Measurements from ENCODE around the gene LINC01488.

Gene LINC01488

DNA sequence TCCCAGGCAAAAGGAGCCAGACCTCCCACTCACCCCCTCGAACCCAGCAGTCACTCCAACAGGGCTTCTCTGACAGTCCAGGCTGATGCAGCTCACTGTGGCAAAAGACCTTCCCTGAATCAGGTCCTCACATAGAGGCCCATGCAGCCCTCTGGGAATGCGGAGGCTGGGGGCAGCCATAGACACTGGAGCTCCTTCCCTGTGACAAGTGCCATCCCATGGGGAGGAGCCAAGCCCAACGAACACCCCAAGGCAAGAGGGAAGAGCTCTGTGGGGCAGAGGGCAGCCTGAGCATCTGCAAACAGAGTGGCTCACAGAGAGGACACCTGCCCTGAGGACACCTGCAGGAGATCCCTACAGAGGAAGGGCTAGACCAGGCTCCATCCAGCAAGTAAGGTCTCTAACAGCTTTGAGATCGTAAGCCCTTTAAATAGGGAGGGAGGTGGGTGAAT is at the start of gene LINC01488:
LINC01488 (plus strand) TSS at position 271 of the 452 bp plus-strand sequence.
- DNase-seq, result no peak

DNA sequence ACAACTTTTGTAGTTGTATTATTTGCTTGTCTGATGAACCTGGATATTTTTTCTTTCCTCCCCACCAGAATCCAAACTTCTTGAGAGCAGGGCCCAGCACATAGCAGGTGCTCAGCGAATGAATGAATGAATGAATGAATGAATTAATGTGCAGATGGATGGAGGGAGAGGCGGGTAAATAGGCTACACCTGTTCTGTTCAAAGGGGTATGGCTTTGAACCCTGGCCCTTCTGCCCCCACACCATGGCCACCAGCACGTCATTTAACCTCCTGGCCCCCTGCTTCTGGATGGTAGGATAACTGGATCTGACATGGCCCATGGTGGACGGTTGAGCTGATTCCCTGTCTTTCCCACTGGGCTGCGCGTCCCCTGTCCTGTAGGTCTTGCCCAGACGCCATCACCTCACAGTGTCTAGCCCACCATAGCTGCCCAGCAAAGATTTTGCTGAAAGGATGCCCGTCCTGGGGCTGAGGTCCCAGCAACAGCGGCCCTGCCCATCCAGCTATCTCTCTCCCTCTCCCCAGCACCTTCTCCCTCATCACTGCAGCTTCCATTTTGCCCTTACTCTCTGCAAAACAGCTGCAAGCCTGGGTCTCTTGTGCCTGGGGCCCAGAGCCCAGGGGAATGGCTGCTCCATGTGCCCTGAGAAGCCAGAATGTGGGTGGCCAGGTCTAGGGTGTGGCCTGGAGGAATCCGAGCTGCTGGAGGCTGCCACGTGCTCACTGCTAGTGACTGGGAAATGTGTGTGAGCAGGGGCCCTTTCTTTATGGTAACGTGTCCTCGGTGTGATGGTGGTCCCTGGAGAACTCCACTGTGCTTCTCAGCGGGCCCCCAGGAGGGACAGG is 49.3 kb upstream of the LINC01488 start:
- DNase-seq, result no peak

DNA sequence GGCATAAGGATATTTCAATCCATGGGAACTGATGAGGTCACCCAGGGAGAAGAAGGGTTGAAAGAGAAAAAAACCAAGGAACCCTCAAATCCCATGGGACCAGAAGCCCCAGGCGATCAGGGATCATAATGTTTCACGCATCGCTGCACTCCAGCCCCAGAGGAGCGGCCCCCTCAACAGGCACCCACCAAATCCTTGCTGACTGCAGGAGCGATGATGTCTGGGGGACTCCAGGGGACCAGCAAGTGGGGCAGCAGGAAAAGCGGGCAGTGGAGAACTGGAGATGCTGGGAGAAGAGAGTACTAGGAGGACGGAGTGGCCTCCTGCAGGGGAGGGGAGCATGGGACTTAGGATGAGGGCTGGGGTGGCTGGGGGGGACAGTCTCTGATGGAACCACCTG is 47.7 kb upstream of the LINC01488 start:
- no peak for DNase-seq

GRCh38 chr11:69434471-69434931 is 47.0 kb upstream of the LINC01488 start:
- DNase-seq, result no peak

GRCh38 chr11:69435161-69435986 is 46.1 kb upstream of the LINC01488 start:
- no peak for DNase-seq

GRCh38 chr11:69436041-69436982 is 45.2 kb upstream of the LINC01488 start:
- DNase-seq, result no peak

- no peak for DNase-seq
Measured at GRCh38 chr11:69437001-69437875, 44.2 kb upstream of the LINC01488 start.

DNA sequence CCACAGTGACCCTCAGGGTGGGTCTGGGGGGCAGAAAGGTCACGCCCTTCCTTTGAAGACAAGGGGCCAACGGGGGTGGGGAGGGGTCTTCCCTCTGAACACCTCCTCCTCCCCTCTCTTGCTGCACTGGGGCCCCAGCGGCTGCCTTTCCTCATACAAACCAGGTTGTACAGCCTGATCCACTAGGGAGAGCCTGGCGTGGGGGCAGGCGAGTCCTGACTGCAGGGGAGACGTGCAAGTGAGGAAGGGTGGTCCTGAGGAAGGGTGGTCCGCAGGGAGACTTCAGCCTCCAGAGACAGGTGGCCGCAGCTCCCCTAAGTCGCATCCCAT is 43.6 kb upstream of the LINC01488 start:
- no peak for DNase-seq

- no peak for DNase-seq
Measured at GRCh38 chr11:69438286-69438920, 43.1 kb upstream of the LINC01488 start.

- no peak for DNase-seq
Measured at GRCh38 chr11:69439127-69439526, 42.3 kb upstream of the LINC01488 start.

DNA sequence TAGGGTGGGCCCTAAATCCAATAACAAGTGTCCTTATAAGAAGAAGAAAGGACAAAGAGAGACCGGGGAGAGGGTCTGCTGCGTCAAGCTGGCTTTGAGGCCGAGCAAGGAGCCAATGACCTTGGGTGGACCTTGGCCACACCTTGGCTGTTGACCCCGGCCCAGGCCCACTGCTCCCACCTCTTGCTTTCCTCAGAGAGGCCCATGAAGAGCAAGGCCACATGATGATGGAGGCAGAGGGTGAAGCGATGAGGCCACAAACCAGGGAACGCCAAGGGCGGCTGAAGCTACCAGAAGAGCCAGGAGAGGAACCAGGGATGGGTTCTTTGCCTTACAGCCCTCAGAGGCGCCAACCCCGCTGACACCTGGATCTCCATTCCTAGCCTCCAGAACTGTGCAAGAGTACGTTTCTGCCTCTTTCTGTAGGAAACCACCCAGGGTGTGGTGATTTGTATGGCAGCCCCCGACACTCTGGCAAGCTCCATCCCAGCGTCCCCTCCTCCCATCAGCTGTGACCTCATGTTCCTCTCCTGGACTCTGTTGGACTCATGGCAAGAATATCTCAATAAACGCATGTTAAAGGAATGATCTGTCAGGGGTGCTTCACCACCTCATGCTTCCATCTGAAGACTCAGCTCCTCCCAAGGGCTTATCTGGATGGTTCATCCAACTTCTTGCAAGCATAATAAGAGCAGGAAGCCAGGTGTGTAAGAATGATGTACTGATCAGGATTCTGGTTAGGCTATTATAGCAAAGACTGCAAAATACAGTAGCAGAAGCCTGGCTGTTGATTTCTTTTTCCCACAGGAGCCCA is 41.6 kb upstream of the LINC01488 start:
- DNase-seq, result no peak

- no peak for DNase-seq
Measured at GRCh38 chr11:69440876-69441275, 40.6 kb upstream of the LINC01488 start.

GRCh38 chr11:69442012-69442806 is 39.3 kb upstream of the LINC01488 start:
- no peak for DNase-seq

- DNase-seq, result no peak
Measured at GRCh38 chr11:69442807-69443137, 38.7 kb upstream of the LINC01488 start.

DNA sequence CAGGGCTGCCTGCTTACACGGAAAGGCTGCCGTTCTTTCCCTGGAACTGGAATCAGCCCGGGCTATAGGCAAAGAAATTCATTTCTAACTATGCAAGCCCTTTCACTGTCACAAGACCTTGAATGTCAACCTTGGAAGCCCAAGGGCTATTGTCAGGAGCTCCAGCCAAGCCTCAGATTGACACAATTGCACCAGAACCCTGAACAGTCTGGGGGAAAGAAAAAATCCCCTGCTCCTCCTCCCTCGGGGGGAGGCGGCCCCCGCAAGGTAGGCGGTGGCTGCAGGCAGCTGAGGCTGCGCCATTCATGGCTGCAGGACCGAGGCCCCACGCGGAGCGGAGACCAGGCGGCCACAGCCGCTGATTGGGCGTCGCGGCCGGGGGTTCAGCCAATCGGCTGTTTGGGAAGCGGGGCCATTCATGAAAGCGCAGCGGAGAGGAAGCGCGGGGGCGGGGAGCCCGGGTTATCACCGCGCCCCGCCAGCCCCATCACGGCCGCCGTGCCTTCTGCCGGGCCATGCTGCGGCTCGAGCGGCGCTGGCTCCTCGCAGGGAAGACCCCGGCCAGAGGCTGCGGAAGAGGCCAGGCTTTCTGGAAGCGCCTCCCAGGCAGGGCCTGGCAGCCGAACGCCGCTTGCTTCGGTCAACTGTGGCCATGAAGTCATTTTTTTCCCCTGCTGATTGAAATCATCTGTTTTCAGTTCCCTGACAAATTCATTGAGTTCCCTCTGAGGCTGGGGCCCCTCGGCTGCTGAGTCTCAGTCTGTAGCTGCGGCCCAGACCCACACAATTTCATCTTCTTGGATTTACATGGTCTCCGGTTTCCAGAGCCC is 38.1 kb upstream of the LINC01488 start:
- peak; percentile 72 to 76 for DNase-seq

- no peak for DNase-seq
Measured at GRCh38 chr11:69443968-69444364, 37.5 kb upstream of the LINC01488 start.

- DNase-seq, result no peak
Measured at GRCh38 chr11:69444381-69445130, 36.9 kb upstream of the LINC01488 start.

GRCh38 chr11:69445131-69445470 is 36.4 kb upstream of the LINC01488 start:
- no peak for DNase-seq

Measured in stimulated activated CD4-positive, alpha-beta T cell treated with anti-CD3 and anti-CD28 coated beads, Interleukin-4, amount 100 ng/mL, for 4 hours (primary cell).